ENCODE measurements around the gene MTX1. TPM values are rescaled to one million over a fixed set of nuclear protein-coding genes. Genes with fewer than 3 reads are reported as not detected.
"Not testable (repeated sequence)": the region's sequence is repeated elsewhere in the genome, so short reads cannot be mapped to it uniquely, and the experiment has no call there.

Gene MTX1
- total RNA-seq, 1 donor from 2014 or later: 22.6 TPM

DNA sequence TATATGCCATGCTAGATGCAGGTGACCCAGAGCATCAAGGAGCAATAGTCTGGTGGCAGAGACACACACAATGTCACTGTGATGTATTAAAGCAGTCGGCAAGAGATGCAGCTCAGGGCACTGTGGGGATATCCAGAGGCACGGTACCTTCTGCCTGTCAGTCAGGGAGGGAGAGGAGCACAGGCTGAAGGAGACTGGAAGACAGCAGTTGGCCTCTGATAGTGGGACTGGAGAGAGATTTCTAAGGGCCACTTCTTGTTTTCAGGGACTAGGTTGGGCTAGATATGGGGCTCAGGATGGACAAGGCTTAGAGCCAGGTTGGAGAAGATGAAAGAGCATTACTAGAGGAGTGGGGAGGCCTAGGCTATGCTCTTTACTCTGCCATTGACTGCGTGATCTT is 22.8 kb downstream of the MTX1 start:
- ATAC-seq; DNase-seq (ENCODE audit: low spot score): not testable (repeated sequence)

GRCh38 chr1:155232001-155232978 is 23.8 kb downstream of the MTX1 start:
- not testable (repeated sequence) for DNase-seq (ENCODE audit: low spot score); ATAC-seq

DNA sequence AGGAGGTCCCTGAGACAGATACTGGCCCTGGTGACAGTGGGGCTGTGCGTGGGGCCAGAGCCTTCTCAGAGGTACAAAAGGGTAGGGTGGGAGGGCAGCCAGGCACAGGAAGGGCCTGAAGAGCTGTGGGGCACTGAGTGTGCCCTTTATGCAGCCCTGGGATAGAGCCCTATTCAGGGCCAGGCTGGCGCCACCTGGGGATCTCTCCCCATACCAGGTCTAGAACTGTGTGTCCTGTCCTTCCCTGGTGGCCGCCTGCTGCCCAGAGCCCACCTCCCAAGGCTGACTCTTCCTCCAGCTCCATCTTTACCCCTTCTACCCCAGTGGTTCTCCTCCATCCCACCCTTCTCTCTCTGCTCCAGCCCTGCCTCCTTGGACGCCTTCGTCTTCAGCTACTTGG is 25.0 kb downstream of the MTX1 start:
- not testable (repeated sequence) for DNase-seq (ENCODE audit: low spot score); ATAC-seq

GRCh38 chr1:155235375-155235774 is 26.9 kb downstream of the MTX1 start:
- not testable (repeated sequence) for DNase-seq (ENCODE audit: low spot score); ATAC-seq

- ATAC-seq: no peak
- DNase-seq (ENCODE audit: low spot score): no peak
Measured at GRCh38 chr1:155236451-155236850, 28.0 kb downstream of the MTX1 start.

DNA sequence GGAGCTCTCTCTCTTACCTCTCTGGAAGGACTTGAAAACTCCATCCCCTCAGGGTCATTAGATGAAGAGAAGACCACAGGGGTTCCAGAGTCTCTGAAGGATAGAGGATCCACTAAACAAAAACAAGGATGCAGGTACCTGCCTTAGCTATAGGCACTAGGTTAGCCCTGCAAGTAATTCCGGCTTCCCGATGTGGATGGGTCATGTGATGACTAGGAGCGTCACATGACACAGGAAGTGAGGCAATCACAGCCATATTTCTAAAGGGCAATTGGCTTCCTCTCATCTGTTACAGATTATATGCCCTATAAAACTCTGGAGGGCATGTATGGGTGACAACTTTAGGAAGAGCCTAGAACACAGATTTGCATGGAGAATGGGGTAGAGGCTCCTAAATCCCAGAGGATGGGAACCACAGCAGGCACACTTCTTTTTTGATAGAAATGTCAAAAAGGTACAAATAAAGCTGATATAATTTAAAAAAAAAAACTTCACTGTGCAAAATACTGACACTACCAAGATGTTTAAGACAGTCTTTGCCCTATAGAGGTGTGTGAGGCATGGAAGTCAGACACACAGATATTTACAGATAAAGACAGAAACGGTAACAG is 32.7 kb downstream of the MTX1 start:
- ATAC-seq (peak; percentile 51), DNase-seq (ENCODE audit: low spot score) (peak; percentile 81)

DNA sequence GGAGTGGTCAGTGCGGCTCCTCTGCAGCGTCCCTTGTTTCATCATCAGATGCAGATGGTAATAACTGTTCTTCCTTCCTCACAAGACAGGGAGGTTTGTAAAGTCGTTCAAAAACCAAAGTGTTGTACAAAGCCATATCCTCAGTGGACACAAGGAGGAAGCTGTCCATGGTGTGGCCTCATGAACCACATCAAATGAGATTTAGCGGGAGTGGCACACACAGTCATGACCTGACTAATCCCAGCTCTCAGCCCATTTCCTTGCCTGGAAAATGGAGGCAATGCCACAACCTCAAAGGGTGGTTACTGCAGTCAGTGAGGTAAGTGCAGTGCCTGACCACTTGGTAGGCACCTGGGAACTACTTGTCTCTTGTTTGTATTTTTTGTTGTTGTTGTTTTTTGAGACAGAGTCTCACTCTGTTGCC is 33.4 kb downstream of the MTX1 start:
- ATAC-seq: no peak
- no peak for DNase-seq (ENCODE audit: low spot score)

DNA sequence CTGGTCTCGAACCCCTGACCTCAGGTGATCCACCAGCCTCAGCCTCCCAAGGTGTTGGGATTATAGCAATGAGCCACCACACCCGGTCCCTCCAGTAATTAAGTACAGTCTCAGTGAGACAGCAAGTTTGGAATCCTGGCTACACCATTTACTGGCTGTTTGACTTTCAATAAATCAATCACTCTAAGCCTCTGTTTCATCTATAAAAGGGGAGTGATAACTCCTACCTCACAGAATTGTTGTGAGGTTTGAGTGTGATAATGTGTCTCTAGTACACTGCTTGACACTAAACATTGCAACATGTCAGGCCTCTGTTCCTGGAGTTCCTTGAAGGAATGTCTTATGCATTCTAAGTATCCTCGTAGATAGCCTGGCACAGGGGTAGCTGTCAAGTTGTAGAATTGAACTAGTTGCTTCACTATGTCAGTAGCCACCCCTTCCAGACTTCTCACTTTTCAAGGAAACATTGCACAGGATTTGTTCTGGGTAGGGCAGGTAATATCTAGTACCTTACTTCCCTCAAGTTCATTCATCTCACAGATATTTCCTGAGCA is 34.4 kb downstream of the MTX1 start:
- no peak for ATAC-seq
- DNase-seq (ENCODE audit: low spot score): no peak

DNA sequence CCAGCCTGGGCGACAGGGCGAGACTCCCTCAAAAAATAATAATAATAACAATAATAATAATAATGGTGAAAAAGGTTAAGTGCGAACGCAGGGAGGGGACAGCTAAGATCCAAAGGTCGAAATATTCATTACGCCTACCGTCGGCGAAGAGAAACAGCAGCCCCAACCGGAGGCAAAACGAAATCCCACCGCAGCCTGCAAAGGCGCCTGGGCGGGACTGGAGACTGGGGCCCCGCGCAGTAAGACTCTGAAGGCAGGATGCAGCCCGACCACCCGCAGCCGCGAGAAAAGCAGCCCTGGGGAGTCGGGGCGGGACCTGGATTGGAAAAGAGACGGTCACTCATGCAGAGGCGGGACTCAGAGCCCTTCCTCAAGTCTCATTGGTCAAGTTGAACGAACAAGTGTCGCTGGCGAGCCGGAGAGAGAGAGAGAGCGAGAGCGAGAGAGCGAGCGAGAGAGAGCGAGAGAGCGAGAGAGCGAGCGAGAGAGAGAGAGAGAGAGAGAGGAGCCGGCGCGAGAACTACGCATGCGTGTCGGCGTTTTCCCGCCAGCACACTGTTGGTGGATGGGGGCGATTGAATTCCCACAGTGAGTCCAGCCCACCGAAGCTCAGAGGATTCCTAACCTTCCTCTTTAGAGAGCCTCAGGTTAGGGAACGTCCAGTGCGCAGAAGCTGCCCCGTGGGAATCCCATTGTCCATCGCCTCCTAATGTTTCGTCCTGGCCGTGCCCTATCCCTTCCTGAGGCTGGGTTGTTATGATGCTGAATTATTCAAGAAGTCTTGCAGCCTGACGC is 36.1 kb downstream of the MTX1 start:
- DNase-seq (ENCODE audit: low spot score) (peak; percentile 97), ATAC-seq (peak; percentile 91)

DNA sequence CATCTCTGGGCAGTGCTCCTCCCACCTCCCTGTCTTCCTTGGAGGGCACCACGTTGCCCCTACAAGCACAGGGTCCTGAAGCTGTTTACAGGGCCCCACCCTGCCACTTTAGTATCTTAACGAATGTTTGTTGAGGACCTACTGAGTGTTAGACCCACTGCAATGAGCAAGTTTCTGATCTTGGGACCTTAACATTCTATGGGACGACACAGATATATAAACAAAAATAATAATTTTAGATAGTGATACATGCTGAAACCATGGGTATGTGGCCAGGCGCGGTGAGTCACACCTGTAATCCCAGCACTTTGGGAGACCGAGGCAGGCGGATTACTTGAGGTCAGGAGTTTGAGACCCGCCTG is 36.6 kb downstream of the MTX1 start:
- ATAC-seq (no peak), DNase-seq (ENCODE audit: low spot score) (no peak)

- not testable (repeated sequence) for DNase-seq (ENCODE audit: low spot score); ATAC-seq
Measured at GRCh38 chr1:155246796-155247195, 38.3 kb downstream of the MTX1 start.

DNA sequence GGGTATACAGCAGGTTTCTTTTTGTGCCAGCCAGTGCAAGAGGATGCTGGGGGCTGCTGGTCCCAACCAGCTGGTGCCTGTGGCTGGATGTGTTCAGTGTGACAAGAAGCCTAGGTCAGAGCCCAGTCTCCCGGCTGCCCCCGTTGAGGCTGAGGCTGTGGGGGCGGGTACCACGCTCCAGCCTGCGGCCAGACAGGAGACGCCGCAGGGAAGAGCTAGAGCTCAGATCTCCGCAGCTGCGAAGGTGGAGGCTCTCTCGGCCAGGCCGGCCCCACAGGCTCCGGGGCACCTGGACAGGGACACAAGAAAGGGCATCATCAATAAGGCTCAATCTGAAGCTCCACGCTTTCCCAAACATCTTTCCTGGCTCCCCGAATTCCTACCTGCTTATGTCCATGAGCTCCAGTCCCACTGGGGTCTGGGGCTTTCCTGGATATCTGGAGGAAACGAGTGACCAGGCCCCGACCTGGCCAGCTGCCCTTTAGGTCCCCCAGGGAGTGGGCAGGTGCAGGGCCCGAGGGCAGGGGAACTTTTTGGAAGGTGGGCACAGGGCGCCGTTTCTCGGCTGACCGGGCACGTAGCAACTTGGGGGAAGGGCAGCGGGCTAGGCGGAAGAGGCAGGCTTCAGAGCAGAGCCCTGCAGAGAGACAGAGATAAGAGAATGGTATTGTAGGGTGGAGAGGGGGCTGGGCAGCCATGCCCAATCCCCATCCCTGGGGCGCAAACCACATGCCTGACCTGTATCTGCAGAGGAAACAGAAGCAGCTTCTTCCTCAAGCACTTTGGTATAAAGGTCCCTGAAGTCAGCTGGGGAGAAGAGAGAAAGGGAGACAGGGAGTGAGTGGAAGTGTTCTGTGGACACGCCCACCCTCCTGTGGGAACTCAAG is 39.4 kb downstream of the MTX1 start:
- ATAC-seq (no peak), DNase-seq (ENCODE audit: low spot score) (no peak)

DNA sequence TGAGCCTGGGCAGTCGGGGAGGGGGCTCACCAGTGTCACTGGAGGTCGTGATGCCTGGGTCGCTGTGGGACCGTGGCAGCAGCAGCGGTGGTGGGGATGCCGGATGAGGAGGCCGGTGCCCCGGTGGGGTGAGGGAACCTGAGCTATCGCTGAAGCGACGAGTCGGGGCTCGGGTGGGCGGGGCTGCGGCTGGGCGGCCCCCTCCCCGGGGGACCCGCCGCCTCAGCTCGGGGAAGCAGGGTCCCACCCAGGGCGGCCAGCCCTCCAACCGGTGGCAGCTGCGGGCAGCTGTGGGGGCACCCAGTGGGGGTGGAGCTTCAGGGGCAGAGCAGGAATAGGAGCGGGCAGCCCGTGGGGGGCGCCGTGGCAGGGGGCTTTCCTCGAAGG is 41.7 kb downstream of the MTX1 start:
- DNase-seq (ENCODE audit: low spot score) (no peak), ATAC-seq (no peak)

GRCh38 chr1:155250633-155251449 is 42.3 kb downstream of the MTX1 start:
- peak; percentile 88 for ATAC-seq
- peak; percentile 88 for DNase-seq (ENCODE audit: low spot score)

DNA sequence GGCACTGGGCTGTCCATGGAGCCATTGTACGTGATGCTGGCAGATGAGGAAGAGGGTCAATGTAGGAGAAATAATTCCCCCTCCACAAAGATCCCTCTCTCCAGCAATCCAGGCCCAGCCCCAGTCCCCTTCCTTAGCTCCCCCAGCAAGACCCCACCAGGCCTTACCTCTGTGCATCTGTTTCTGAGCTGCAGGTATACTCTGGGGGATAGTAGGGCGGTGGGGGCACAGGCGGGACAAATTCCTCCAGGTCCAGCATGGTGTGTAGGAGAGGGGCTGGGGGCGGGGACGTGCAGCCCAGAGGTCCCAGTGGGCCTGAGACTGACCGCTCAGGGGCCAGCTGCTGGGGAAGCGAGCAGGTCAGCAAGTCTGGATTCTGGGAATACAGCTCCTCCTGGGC is 43.1 kb downstream of the MTX1 start:
- ATAC-seq (no peak), DNase-seq (ENCODE audit: low spot score) (no peak)

- no peak for ATAC-seq
- DNase-seq (ENCODE audit: low spot score): no peak
Measured at GRCh38 chr1:155253208-155253607, 44.7 kb downstream of the MTX1 start.

DNA sequence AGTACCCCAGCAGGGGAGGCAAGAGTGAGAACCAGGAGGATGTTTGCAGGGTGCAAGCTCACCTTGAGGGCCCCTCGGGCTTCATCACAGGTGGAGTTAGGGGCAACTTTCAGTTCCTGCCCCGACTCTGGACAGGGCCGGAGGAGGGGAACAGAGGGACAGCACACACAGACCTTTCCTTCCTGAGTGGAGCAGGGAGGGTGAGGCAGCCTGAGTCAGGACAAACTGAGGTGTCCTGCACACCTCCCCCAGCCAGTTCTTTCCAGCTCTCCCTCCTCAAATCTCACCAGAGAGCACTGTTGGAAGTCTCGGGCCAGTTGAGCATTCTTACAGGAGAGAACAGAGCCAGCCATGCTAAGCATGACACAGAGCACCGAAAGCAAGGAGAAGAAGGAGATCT is 45.3 kb downstream of the MTX1 start:
- ATAC-seq (no peak), DNase-seq (ENCODE audit: low spot score) (no peak)

- ATAC-seq (no peak), DNase-seq (ENCODE audit: low spot score) (no peak)
Measured at GRCh38 chr1:155254228-155254713, 45.8 kb downstream of the MTX1 start.

DNA sequence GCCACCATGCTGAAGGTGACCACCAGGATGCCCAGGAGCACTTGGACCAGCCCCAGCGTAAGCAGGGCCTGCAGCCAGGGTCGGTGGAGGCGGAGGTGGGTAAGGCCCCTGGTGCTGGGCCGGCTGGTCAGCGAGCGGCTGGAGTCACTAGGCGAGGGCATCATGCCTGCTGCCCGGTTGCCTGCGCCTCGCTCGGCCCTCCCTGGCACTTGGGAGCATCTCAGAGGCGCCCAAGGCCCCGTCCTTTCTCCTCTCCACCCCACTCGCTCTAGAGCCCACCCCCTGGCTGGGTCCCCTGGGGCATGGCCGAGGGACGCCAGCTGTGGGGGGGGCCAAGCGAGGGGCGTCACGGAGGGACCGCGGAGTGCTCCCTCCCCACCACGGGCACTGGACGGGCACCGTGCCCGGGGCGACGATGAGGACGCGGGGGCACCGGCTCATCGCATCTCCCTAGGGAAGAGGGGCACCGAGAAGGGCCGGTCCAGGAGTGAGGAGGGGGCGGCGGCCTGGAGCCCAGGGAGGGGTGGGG is 46.3 kb downstream of the MTX1 start:
- no peak for ATAC-seq
- DNase-seq (ENCODE audit: low spot score): no peak

Measured in left lobe of liver (tissue), 2 donors.